Brain pericyte (primary cell): ENCODE measurements around the gene CROCC.

Experiments
- DNase-seq: peaks from one replicate; pipeline ENCODE4 v3.0.0-alpha.2; 2012; ENCODE audit warnings: low read depth, low spot score

Gene CROCC

GRCh38 chr1:17012775-17013490 lies 91.2 kb downstream of the CROCC start:
- peak; percentile 31 for DNase-seq

GRCh38 chr1:17013491-17014320 lies 92.0 kb downstream of the CROCC start:
- DNase-seq, result no peak

- DNase-seq, result no peak
Measured at GRCh38 chr1:17014671-17015567, 93.2 kb downstream of the CROCC start.

GRCh38 chr1:17016317-17016661 lies 94.6 kb downstream of the CROCC start:
- no peak for DNase-seq

- DNase-seq, result no peak
Measured at GRCh38 chr1:17017435-17017834, 95.7 kb downstream of the CROCC start.

GRCh38 chr1:17018849-17019248 lies 97.1 kb downstream of the CROCC start:
- no peak for DNase-seq

- no peak for DNase-seq
Measured at GRCh38 chr1:17020502-17020901, 98.8 kb downstream of the CROCC start.

GRCh38 chr1:17021896-17022295 lies 100.2 kb downstream of the CROCC start:
- no peak for DNase-seq
